ENCODE data around the gene GNMT.
A peak's percentile ranks its signal among the peaks of the same experiment; 100 is the strongest.

GRCh38 chr6:42984001-42984923 lies 23.7 kb downstream of the GNMT start, which contains the start of gene PPP2R5D:
- TF ChIP-seq CTCF (IDR thresholded peaks at IDR 0.05; ENCODE audit: poor library complexity, severe bottlenecking) (peak; percentile 7), MXI1 (conservative IDR thresholded peaks at IDR 0.05; ENCODE audit: poor library complexity, severe bottlenecking) (peak; percentile 38), EP300 (conservative IDR thresholded peaks at IDR 0.05; ENCODE audit: poor library complexity, severe bottlenecking) (no peak), REST (IDR thresholded peaks at IDR 0.05; ENCODE audit: borderline replicate concordance) (peak; percentile 90), SMC3 (conservative IDR thresholded peaks at IDR 0.05; ENCODE audit: poor library complexity) (no peak), EZH2 (IDR thresholded peaks at IDR 0.05; ENCODE audit: borderline replicate concordance, insufficient read depth, low read length, poor library complexity, severe bottlenecking) (no peak), POLR2AphosphoS5 (IDR thresholded peaks at IDR 0.05) (peak; percentile 95), TAF1 (IDR thresholded peaks at IDR 0.05; ENCODE audit: low read depth) (peak; percentile 92)

Measured in neural cell (in vitro differentiated cells).